Measurements from ENCODE around the gene CGRRF1.

- no peak for TF ChIP-seq CTCF (IDR thresholded peaks at IDR 0.05)
- TF ChIP-seq ZFX (IDR thresholded peaks at IDR 0.05; ENCODE audit: borderline replicate concordance), result no peak
These were observed 22.7 kb downstream of the CGRRF1 start for GRCh38 chr14:54532111-54533012.
